Right lobe of liver (tissue), 4 donors: ENCODE data around the gene POLR1G.

ENCODE experiments used
- CTCF ChIP-seq, 4 donors: fragments of 200-600 bp in 3 of 4; fragments of 450-650 bp in 1 of 4; IDR thresholded peaks; one replicate each; pipeline versions ENCODE4 v1.5.1 to v1.8.0; 2016 to 2022; ENCODE audit warnings: antibody characterized with exemption in 4 of 4, mild to moderate bottlenecking in 2 of 4
- POLR2A ChIP-seq: fragments of 450-650 bp; IDR thresholded peaks from one replicate; pipeline ENCODE4 v1.6.1; 2017; ENCODE audit warnings: antibody characterized with exemption, mild to moderate bottlenecking
- donor health status: DM: no; HTN: no; CAD: no.
- donor health status: DM: no; HTN: no; CAD: no.
- donor health status: DM: no; HTN: yes; CAD: no.

GRCh38 chr19:45428384-45429231, 22.2 kb downstream of the POLR1G start:
- TF ChIP-seq CTCF (IDR thresholded peaks at IDR 0.05) (peak in 2 of 4 donors; percentile 17 to 18), POLR2A (peak; percentile 13)
